ENCODE measurements around the gene NCKIPSD.

NCKIPSD gene

GRCh38 chr3:48697952-48698351, 12.2 kb upstream of the NCKIPSD start:
- Histone ChIP-seq H3K4me3 (replicated peaks; ENCODE audit: low read depth, low read length) (no peak overlapping the region), H3K36me3 (ENCODE audit: control insufficient read depth, insufficient read depth, low read length) (peaks cover 22% of the 10 kb centered on the region), H3K27me3 (replicated peaks; ENCODE audit: control insufficient read depth, insufficient read depth, low read length) (no peaks in the 10 kb centered on the region)
- TF ChIP-seq CTCF (IDR thresholded peaks at IDR 0.05; ENCODE audit: insufficient read depth, low read length, poor library complexity, severe bottlenecking) = peak; percentile 10
- no peak for DNase-seq (ENCODE audit: extremely low read depth, insufficient read length)

GRCh38 chr3:48696601-48697000, 10.9 kb upstream of the NCKIPSD start:
- Histone ChIP-seq H3K36me3 (ENCODE audit: control insufficient read depth, insufficient read depth, low read length) (peaks cover 30% of the 10 kb centered on the region), H3K27me3 (replicated peaks; ENCODE audit: control insufficient read depth, insufficient read depth, low read length) (no peaks in the 10 kb centered on the region), H3K4me3 (replicated peaks; ENCODE audit: low read depth, low read length) (no peak overlapping the region)
- no peak for TF ChIP-seq CTCF (IDR thresholded peaks at IDR 0.05; ENCODE audit: insufficient read depth, low read length, poor library complexity, severe bottlenecking)
- DNase-seq (ENCODE audit: extremely low read depth, insufficient read length) = no peak

GRCh38 chr3:48696156-48696555, 10.4 kb upstream of the NCKIPSD start:
- DNase-seq (ENCODE audit: extremely low read depth, insufficient read length) = no peak
- Histone ChIP-seq H3K27me3 (replicated peaks; ENCODE audit: control insufficient read depth, insufficient read depth, low read length) (no peaks in the 10 kb centered on the region), H3K36me3 (ENCODE audit: control insufficient read depth, insufficient read depth, low read length) (peaks cover 30% of the 10 kb centered on the region), H3K4me3 (replicated peaks; ENCODE audit: low read depth, low read length) (no peak overlapping the region)
- TF ChIP-seq CTCF (IDR thresholded peaks at IDR 0.05; ENCODE audit: insufficient read depth, low read length, poor library complexity, severe bottlenecking) = no peak

- no peak for TF ChIP-seq CTCF (IDR thresholded peaks at IDR 0.05; ENCODE audit: insufficient read depth, low read length, poor library complexity, severe bottlenecking)
- no peak for DNase-seq (ENCODE audit: extremely low read depth, insufficient read length)
- H3K4me3 ChIP-seq (replicated peaks; ENCODE audit: low read depth, low read length) = no peak overlapping the region
- H3K36me3 ChIP-seq (ENCODE audit: control insufficient read depth, insufficient read depth, low read length) = peaks cover 28% of the 10 kb centered on the region
- H3K27me3 ChIP-seq (replicated peaks; ENCODE audit: control insufficient read depth, insufficient read depth, low read length) = no peaks in the 10 kb centered on the region
Measured at GRCh38 chr3:48695393-48695753, 9.7 kb upstream of the NCKIPSD start.

- Histone ChIP-seq H3K4me3 (replicated peaks; ENCODE audit: low read depth, low read length) (no peak overlapping the region), H3K27me3 (replicated peaks; ENCODE audit: control insufficient read depth, insufficient read depth, low read length) (no peaks in the 10 kb centered on the region), H3K36me3 (ENCODE audit: control insufficient read depth, insufficient read depth, low read length) (peaks cover 28% of the 10 kb centered on the region)
- TF ChIP-seq CTCF (IDR thresholded peaks at IDR 0.05; ENCODE audit: insufficient read depth, low read length, poor library complexity, severe bottlenecking) = no peak
- no peak for DNase-seq (ENCODE audit: extremely low read depth, insufficient read length)
Measured at GRCh38 chr3:48694610-48695392, 9.1 kb upstream of the NCKIPSD start.

GRCh38 chr3:48693826-48694225, 8.1 kb upstream of the NCKIPSD start:
- Histone ChIP-seq H3K36me3 (ENCODE audit: control insufficient read depth, insufficient read depth, low read length) (peaks cover 31% of the 10 kb centered on the region), H3K27me3 (replicated peaks; ENCODE audit: control insufficient read depth, insufficient read depth, low read length) (no peaks in the 10 kb centered on the region), H3K4me3 (replicated peaks; ENCODE audit: low read depth, low read length) (no peak overlapping the region)
- no peak for TF ChIP-seq CTCF (IDR thresholded peaks at IDR 0.05; ENCODE audit: insufficient read depth, low read length, poor library complexity, severe bottlenecking)
- DNase-seq (ENCODE audit: extremely low read depth, insufficient read length) = no peak
